B cell (primary cell): ENCODE results near the gene RNF181. TPM values are rescaled to one million over a fixed set of nuclear protein-coding genes. Genes with fewer than 3 reads are reported as not detected.
"Not testable (repeated sequence)": the region's sequence is repeated elsewhere in the genome, so short reads cannot be mapped to it uniquely, and the experiment has no call there.

Experiments
- ATAC-seq: fragments of 200-7000 bp; cut with Tn5 transposase; one replicate; pipeline ENCODE4 v1.10.0; 2021; ENCODE audit warnings: low read depth, mild to moderate bottlenecking, moderate number of reproducible peaks, moderate library complexity
- CTCF ChIA-PET: fragments of 350-600 bp; sonication (Branson Sonifier 250); formaldehyde crosslinking; loops from one replicate; lab custom pipeline; 2021; ENCODE audit warnings: antibody characterized with exemption, inconsistent platforms; lab: Charles Lee
- POLR2A ChIA-PET: fragments of 350-600 bp; sonication (Branson Sonifier 250); formaldehyde crosslinking; loops from one replicate; lab custom pipeline; 2021; ENCODE audit warnings: antibody characterized with exemption; lab: Charles Lee
- DNase-seq: peaks from one replicate; pipeline ENCODE4 v3.0.0; 2013
- H2AFZ ChIP-seq: 2 replicates; pipeline ENCODE4 v1.6.1; 2012; ENCODE audit warnings: mild to moderate bottlenecking, low read depth, low read length; ENCODE audit not compliant: insufficient read depth, poor library complexity, severe bottlenecking
- H3K27ac ChIP-seq, 2 donors: 1 replicate in 1 of 2; 2 replicates in 1 of 2; pipeline ENCODE4 v1.5.1; 2012 to 2013; ENCODE audit warnings: low read length in 2 of 2, mild to moderate bottlenecking in 2 of 2, moderate library complexity in 1 of 2
- H3K27me3 ChIP-seq, 4 experiments: fragments of 200-600 bp in 1 of 4; sonication (generic) in 1 of 4; replicated peaks in 1 of 4; 1 replicate in 2 of 4; 2 replicates in 2 of 4; pipeline versions ENCODE4 v1.6.1 to v1.7.0; 2013 to 2016; ENCODE audit warnings: low read length in 3 of 4, mild to moderate bottlenecking in 2 of 4, mixed read lengths in 1 of 4, moderate library complexity in 1 of 4; ENCODE audit not compliant: insufficient read depth in 4 of 4, control insufficient read depth in 3 of 4; ENCODE audit errors: control extremely low read depth in 1 of 4
- H3K36me3 ChIP-seq, 2 experiments: replicated peaks in 1 of 2; 1 replicate in 1 of 2; 2 replicates in 1 of 2; pipeline versions ENCODE4 v1.6.1 to v1.7.1; 2013; ENCODE audit warnings: low read length in 1 of 2; ENCODE audit not compliant: insufficient read depth in 2 of 2, control insufficient read depth in 1 of 2; ENCODE audit errors: control extremely low read depth in 1 of 2, extremely low read depth in 1 of 2
- H3K4me1 ChIP-seq, 2 donors: fragments of 200-600 bp in 1 of 2; sonication (generic) in 1 of 2; 1 replicate in 1 of 2; 2 replicates in 1 of 2; pipeline versions ENCODE4 v1.5.1 to v1.6.1; 2013 to 2017; ENCODE audit warnings: low read length in 2 of 2; ENCODE audit not compliant: control insufficient read depth in 2 of 2, insufficient read depth in 2 of 2
- H3K4me2 ChIP-seq: replicated peaks from 2 replicates; pipeline ENCODE3; 2012; ENCODE audit warnings: mild to moderate bottlenecking, low read depth, low read length; ENCODE audit not compliant: poor library complexity, severe bottlenecking
- H3K4me3 ChIP-seq, 5 experiments: fragments of 200-600 bp in 1 of 5; sonication (generic) in 1 of 5; 1 replicate in 3 of 5; 2 replicates in 2 of 5; pipeline versions ENCODE4 v1.5.1 to v1.7.0; 2011 to 2016; ENCODE audit warnings: low read length in 4 of 5, mild to moderate bottlenecking in 4 of 5, low read depth in 2 of 5, control low read depth in 1 of 5, moderate library complexity in 1 of 5; ENCODE audit not compliant: insufficient read depth in 1 of 5; ENCODE audit errors: control extremely low read depth in 1 of 5, extremely low read depth in 1 of 5
- H3K79me2 ChIP-seq: fragments of 200-600 bp; sonication (generic); one replicate; pipeline ENCODE4 v1.6.0; 2016; ENCODE audit warnings: low read length; ENCODE audit not compliant: control insufficient read depth, insufficient read depth
- H3K9ac ChIP-seq: fragments of 200-600 bp; sonication (generic); 2 replicates; pipeline ENCODE4 v1.6.1; 2017; ENCODE audit warnings: mild to moderate bottlenecking, low read length, moderate library complexity
- H3K9me3 ChIP-seq, 3 donors: one replicate each; pipeline versions ENCODE4 v1.6.1 to v1.7.1; 2013; ENCODE audit warnings: low read length in 2 of 3; ENCODE audit not compliant: control insufficient read depth in 2 of 3, insufficient read depth in 1 of 3; ENCODE audit errors: control extremely low read depth in 1 of 3
- H4K20me1 ChIP-seq: 2 replicates; pipeline ENCODE4 v1.6.0; 2012; ENCODE audit warnings: mild to moderate bottlenecking, low read length; ENCODE audit not compliant: insufficient read depth, control insufficient read depth, poor library complexity, severe bottlenecking
- H3K27ac Mint-ChIP-seq: one replicate; pipeline ENCODE4 v1.8.0; 2021; ENCODE audit warnings: mixed read lengths
- H3K27me3 Mint-ChIP-seq: one replicate; pipeline ENCODE4 v1.8.0; 2021; ENCODE audit warnings: mixed read lengths
- H3K4me1 Mint-ChIP-seq: one replicate; pipeline ENCODE4 v1.8.0; 2021; ENCODE audit warnings: mixed read lengths
- H3K4me3 Mint-ChIP-seq: one replicate; pipeline ENCODE4 v1.8.0; 2021; ENCODE audit warnings: mixed read lengths
- H3K9me3 Mint-ChIP-seq: one replicate; pipeline ENCODE4 v1.8.0; 2022; ENCODE audit warnings: mixed read lengths; ENCODE audit not compliant: insufficient read depth
- EZH2 ChIP-seq: IDR thresholded peaks from 2 replicates; pipeline ENCODE4 v1.6.1; 2012; ENCODE audit warnings: borderline replicate concordance, low read depth, mild to moderate bottlenecking, moderate library complexity, low read length; ENCODE audit not compliant: insufficient read depth, poor library complexity, severe bottlenecking
- WGBS: methylation state at CpG from one replicate; pipeline ENCODE4 v1.1.5; 2013; ENCODE audit warnings: missing lambda C conversion rate; ENCODE audit not compliant: insufficient coverage; 5-methylcytosine and 5-hydroxymethylcytosine counted together
- intact Hi-C: fragments of 100-400 bp; cut with micrococcal nuclease; formaldehyde crosslinking; loops from one replicate; pipeline ENCODE4 v1.10.0; 2022
- polyA plus RNA-seq: library from polyadenylated mRNA; depleted of rRNA; stranded (reverse); fragments of >200 nt; gene quantifications from 2 replicates; pipeline ENCODE4 v1.2.3, GENCODE V29; 2012
- total RNA-seq, 2 donors: library from RNA; stranded (reverse); fragments of 120-200 nt in 1 of 2; gene quantifications; 1 replicate in 1 of 2; 2 replicates in 1 of 2; pipeline versions ENCODE4 v1.2.3 to v1.2.4, GENCODE V29; 2013 to 2022
- TF ChIP-seq, protein P1 (sequence below): fragments of 200-600 bp; IDR thresholded peaks from one replicate; pipeline ENCODE4 v1.8.0; 2022; ENCODE audit warnings: antibody characterized with exemption, mild to moderate bottlenecking

The RNF181 gene
- total and polyA plus RNA-seq, 2 donors (not counting 1 experiment from before 2014, with no cell fraction given) = 76.6 to 151 TPM

DNA sequence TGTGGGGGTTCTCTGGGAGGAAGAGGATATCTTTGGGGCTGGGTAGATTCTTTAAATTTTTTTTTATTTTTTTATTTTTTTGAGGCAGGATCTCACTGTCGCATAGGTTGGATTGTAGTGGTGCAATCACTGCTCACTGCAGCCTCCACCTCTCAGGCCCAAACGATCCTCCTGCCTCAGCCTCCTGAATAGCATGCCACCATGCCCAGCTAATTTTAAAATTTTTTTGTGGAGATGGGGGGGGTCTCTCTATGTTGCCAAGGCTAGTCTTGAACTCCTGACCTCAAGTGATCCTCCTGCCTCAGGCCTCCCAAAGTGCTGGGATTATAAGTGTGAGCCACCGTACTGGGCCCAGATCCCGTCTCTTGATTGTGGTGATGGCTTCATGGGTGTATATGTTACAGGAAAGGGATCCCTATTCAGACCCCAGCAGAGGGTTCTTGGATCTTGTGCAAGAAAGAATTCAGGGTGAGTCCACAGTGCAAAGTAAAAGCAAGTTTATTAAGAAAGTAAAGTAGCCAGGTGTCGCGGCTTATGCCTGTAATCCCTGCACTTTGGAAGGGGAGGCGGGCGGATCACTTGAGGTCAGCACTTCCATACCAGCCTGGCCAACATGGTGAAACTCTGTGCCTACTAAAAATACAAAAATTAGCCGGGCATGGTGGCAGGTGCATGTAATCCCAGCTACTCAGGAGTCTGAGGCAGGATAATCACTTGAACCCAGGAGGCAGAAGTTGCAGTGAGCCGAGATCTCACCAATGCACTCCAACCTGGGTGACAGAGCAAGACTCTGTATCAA is 18.4 kb downstream of the RNF181 start:
- H3K4me1 Mint-ChIP-seq = peaks cover 35% of the 10 kb centered on the region
- peak overlapping the region; percentile 63 for H3K27ac Mint-ChIP-seq
- WGBS = 95% methylated on average over 8 of the region's 10 CpGs
- H3K9ac ChIP-seq = no peak overlapping the region
- DNase-seq = no peak
- ChIA-PET POLR2A (interaction anchor here (1.6 kb wide), 1 partner anchor 18 kb away, joined by 4 read pairs; the partner anchor contains the start of gene RNF181), CTCF (no interaction called here)
- peaks cover 2 to 12% of the 10 kb centered on the region in 2 experiments for H3K36me3 ChIP-seq
- H3K27ac ChIP-seq = no peak overlapping the region
- H3K4me1 ChIP-seq = peaks cover 23 to 40% of the 10 kb centered on the region in 2 donors
- H3K4me2 ChIP-seq = no peak overlapping the region
- no peaks in the 10 kb centered on the region for H3K27me3 Mint-ChIP-seq
- no peaks in the 10 kb centered on the region for H3K9me3 ChIP-seq
- H3K79me2 ChIP-seq = peaks cover 41% of the 10 kb centered on the region
- intact Hi-C loops = loop anchor here (2.0 to 10.0 kb wide), 2 partner anchors 19 to 491 kb away; partner anchors contain the start of genes POLR1A, PTCD3 and RNF181
- no peak overlapping the region for H2AFZ ChIP-seq
- TF ChIP-seq EZH2 = no peak
- TF ChIP-seq, protein P1, sequence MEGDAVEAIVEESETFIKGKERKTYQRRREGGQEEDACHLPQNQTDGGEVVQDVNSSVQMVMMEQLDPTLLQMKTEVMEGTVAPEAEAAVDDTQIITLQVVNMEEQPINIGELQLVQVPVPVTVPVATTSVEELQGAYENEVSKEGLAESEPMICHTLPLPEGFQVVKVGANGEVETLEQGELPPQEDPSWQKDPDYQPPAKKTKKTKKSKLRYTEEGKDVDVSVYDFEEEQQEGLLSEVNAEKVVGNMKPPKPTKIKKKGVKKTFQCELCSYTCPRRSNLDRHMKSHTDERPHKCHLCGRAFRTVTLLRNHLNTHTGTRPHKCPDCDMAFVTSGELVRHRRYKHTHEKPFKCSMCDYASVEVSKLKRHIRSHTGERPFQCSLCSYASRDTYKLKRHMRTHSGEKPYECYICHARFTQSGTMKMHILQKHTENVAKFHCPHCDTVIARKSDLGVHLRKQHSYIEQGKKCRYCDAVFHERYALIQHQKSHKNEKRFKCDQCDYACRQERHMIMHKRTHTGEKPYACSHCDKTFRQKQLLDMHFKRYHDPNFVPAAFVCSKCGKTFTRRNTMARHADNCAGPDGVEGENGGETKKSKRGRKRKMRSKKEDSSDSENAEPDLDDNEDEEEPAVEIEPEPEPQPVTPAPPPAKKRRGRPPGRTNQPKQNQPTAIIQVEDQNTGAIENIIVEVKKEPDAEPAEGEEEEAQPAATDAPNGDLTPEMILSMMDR = no peak
- no peaks in the 10 kb centered on the region for H3K27me3 ChIP-seq
- peaks cover 22% of the 10 kb centered on the region for H4K20me1 ChIP-seq
- H3K9me3 Mint-ChIP-seq = no peaks in the 10 kb centered on the region
- H3K4me3 ChIP-seq = no peak overlapping the region
- no peak for ATAC-seq
- peak overlapping the region; percentile 32 for H3K4me3 Mint-ChIP-seq

DNA sequence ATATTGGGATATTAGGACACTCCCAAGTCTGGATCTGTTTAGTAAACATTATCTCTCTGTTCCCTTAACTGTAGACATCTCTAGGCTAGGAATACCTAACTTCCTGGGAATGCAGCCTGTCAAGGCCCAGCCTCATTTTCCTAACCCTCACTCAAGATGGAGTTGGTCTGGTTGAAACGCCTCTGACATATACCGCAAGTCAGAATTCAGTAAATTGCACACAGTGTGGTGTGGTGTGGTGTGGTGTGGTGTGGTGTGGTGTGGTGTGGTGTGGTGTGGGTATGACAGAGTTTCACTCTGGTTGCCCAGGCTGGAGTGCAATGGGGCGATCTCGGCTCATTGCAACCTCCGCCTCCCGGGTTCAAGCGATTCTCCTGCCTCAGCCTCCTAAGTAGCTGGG is 19.2 kb downstream of the RNF181 start:
- intact Hi-C loops = loop anchor here (5.0 to 10.0 kb wide), 2 partner anchors 262 to 490 kb away; partner anchors contain the start of genes ELMOD3, POLR1A, PTCD3 and RETSAT
- H3K27ac ChIP-seq, H2AFZ ChIP-seq, H3K9me3 ChIP-seq, ATAC-seq, H3K9ac ChIP-seq, DNase-seq, H3K9me3 Mint-ChIP-seq, H3K4me3 ChIP-seq, H3K27me3 ChIP-seq, H3K4me3 Mint-ChIP-seq, H3K27me3 Mint-ChIP-seq, H3K4me2 ChIP-seq: not testable (repeated sequence)
- Histone ChIP-seq H3K4me1 (peaks cover 23 to 40% of the 10 kb centered on the region in 2 donors), H4K20me1 (peaks cover 17% of the 10 kb centered on the region), H3K79me2 (peaks cover 50% of the 10 kb centered on the region), H3K36me3 (peaks cover 2 to 15% of the 10 kb centered on the region in 2 experiments)
- Mint-ChIP-seq H3K4me1 (peaks cover 31% of the 10 kb centered on the region), H3K27ac (peak overlapping the region; percentile 56)
- CTCF ChIA-PET = interaction anchor here (2.0 kb wide), 1 partner anchor 22 kb away, joined by 4 read pairs; no protein-coding TSS in a partner anchor
- POLR2A ChIA-PET = interaction anchor here (1.6 kb wide), 1 partner anchor 19 kb away, joined by 4 read pairs; the partner anchor contains the start of gene RNF181
- WGBS = 100% methylated on average over 3 of the region's 7 CpGs
